Astrocyte of the hippocampus (primary cell): Measurements from ENCODE around the gene THAP5.

Experiments
- DNase-seq: peaks from one replicate; pipeline ENCODE4 v3.0.0; 2011; ENCODE audit warnings: low read depth, low spot score

THAP5 gene

GRCh38 chr7:108533712-108534111 is 35.8 kb downstream of the THAP5 start:
- DNase-seq: no peak

GRCh38 chr7:108529341-108529740 is 40.2 kb downstream of the THAP5 start:
- DNase-seq: no peak

- no peak for DNase-seq
Observed at GRCh38 chr7:108528183-108528712, 41.3 kb downstream of the THAP5 start.

- DNase-seq: no peak
Observed at GRCh38 chr7:108526768-108527017, 42.8 kb downstream of the THAP5 start.

- DNase-seq: peak; percentile 100
Observed at GRCh38 chr7:108525985-108526767, 43.3 kb downstream of the THAP5 start, which contains the start of gene PNPLA8. Gene PNPLA8 (minus strand): TSS chr7:108526135. CDS start chr7:108515491, 10,644 bp downstream.

- no peak for DNase-seq
Observed at GRCh38 chr7:108525327-108525984, 44.0 kb downstream of the THAP5 start.

- DNase-seq: no peak
Observed at GRCh38 chr7:108522780-108523179, 46.7 kb downstream of the THAP5 start.

- DNase-seq: no peak
Observed at GRCh38 chr7:108517951-108518350, 51.6 kb downstream of the THAP5 start.

GRCh38 chr7:108515630-108516029 is 53.9 kb downstream of the THAP5 start:
- DNase-seq: no peak

- DNase-seq: no peak
Observed at GRCh38 chr7:108515013-108515412, 54.5 kb downstream of the THAP5 start.
